ENCODE measurements around the gene HPCAL1. TPM values are rescaled to one million over a fixed set of nuclear protein-coding genes. Genes with fewer than 3 reads are reported as not detected.

The HPCAL1 gene
- total and polyA plus RNA-seq, 8 donors, result 22.1 to 32.7 (median 26.4) TPM

DNA sequence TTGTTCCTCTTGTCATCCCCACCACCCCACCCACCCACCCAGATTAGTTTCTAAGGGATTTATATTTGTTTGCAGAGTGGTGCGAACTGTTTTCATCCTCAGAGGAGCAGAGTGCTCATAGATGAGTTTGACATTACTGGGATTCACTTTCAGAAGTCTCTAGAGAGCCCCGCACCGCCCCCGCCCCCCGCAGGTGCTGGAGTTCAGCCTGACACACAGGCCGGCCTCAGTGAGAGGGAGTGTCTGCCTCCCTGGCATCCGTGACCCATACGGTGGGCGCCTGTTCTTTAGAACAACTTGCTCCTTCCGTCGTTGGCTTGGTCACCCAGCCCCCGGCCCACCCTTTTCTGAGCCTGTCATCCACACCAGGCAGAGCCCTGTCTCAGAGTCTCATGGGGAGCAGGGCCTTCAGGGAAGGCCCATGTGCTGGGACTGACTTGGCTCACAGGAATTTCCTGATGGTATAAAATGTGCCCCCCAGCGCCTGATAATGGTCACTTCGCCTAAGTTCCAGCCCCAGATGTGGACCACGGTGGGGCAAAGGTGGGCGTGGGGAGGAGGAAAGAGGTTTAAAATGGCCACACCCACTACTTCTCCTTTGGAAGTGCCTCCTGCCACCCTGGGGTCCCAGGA lies 44.3 kb downstream of the HPCAL1 start:
- DNase-seq (peak in 1 of 6 donors; percentile 60), FAIRE-seq (no peak), ATAC-seq (peak in 2 of 4 donors; percentile 6 to 9)
- Histone ChIP-seq H3K27me3 (no peaks in the 10 kb centered on the region), H3K4me1 (peaks cover 8 to 29% (median 21%) of the 10 kb centered on the region in 3 donors), H3K36me3 (no peaks in the 10 kb centered on the region), H3K27ac (peak overlapping the region; percentile 54 to 86 (median 72)), H3K4me3 (no peak overlapping the region), H3K9me3 (no peaks in the 10 kb centered on the region)
- intact Hi-C loops (cut with DNase I), result no loop called here
- TF ChIP-seq, protein P1, sequence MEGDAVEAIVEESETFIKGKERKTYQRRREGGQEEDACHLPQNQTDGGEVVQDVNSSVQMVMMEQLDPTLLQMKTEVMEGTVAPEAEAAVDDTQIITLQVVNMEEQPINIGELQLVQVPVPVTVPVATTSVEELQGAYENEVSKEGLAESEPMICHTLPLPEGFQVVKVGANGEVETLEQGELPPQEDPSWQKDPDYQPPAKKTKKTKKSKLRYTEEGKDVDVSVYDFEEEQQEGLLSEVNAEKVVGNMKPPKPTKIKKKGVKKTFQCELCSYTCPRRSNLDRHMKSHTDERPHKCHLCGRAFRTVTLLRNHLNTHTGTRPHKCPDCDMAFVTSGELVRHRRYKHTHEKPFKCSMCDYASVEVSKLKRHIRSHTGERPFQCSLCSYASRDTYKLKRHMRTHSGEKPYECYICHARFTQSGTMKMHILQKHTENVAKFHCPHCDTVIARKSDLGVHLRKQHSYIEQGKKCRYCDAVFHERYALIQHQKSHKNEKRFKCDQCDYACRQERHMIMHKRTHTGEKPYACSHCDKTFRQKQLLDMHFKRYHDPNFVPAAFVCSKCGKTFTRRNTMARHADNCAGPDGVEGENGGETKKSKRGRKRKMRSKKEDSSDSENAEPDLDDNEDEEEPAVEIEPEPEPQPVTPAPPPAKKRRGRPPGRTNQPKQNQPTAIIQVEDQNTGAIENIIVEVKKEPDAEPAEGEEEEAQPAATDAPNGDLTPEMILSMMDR (IDR thresholded peaks at IDR 0.05), result no peak
- WGBS, 2 donors, result 41 to 50% methylated on average over 16 of the region's 16 CpGs

DNA sequence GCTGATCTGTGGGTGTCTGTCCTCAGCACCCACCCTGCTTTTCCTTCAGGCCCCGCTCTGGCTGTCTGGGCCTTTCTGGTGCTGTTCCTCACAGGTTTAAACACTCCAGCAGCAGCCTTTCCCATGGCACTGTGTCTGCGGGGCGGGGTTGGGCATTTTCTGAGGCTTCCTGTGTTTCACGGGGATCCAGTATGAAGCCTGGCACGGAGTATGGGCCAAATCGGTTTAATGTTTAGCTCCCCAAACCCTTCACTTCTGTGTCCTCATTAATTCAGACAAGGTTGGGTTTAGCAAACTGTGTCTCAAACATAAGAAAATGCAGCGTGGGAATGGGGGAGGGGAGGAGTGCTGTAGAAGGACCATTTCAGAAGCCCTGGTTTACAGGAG lies 44.9 kb downstream of the HPCAL1 start:
- H3K27ac ChIP-seq, result peak overlapping the region; percentile 54 to 86 (median 72)
- ATAC-seq, result peak; percentile 69 to 90 (median 79)
- DNase-seq, result peak in 4 of 6 donors; percentile 58 to 72 (median 65)
- no peaks in the 10 kb centered on the region for H3K27me3 ChIP-seq
- H3K36me3 ChIP-seq, result no peaks in the 10 kb centered on the region
- no peaks in the 10 kb centered on the region for H3K9me3 ChIP-seq
- WGBS, 2 donors, result 9 to 19% methylated on average over 7 of the region's 7 CpGs
- intact Hi-C loops (cut with DNase I), result no loop called here
- FAIRE-seq, result no peak
- peaks cover 8 to 29% (median 21%) of the 10 kb centered on the region in 3 donors for H3K4me1 ChIP-seq
- H3K4me3 ChIP-seq, result no peak overlapping the region
- TF ChIP-seq, protein P1 (IDR thresholded peaks at IDR 0.05), result no peak

DNA sequence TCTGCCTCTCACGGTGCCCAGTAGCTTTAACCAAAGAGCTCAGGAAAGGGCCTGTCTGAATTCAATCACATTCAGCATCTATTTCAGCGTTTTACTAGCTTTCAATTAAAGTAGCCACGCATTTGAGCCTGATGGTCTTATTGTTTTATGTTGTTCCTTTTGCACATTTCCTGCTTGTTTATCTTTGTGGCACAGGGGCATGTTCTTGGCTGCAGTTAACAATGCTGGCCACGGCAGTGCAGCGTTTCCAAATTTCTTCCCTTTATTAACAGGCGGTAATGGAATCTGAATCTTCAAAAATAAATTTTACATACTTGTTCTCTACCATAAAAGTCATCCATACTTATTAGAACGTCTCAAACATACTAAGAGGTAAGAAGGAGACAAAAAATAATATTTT lies 46.2 kb downstream of the HPCAL1 start:
- Histone ChIP-seq H3K27ac (peak overlapping the region in 3 of 4 donors; percentile 12 to 50 (median 20)), H3K27me3 (no peaks in the 10 kb centered on the region), H3K9me3 (no peaks in the 10 kb centered on the region), H3K4me3 (no peak overlapping the region), H3K36me3 (no peaks in the 10 kb centered on the region), H3K4me1 (peaks cover 8 to 29% (median 20%) of the 10 kb centered on the region in 3 donors)
- TF ChIP-seq, protein P1 (IDR thresholded peaks at IDR 0.05), result no peak
- intact Hi-C loops (cut with DNase I), result no loop called here
- DNase-seq (no peak), FAIRE-seq (no peak), ATAC-seq (no peak)
- 48 to 53% methylated on average over 7 of the region's 7 CpGs for WGBS, 2 donors

GRCh38 chr2:10350761-10351160 lies 48.1 kb downstream of the HPCAL1 start:
- FAIRE-seq (no peak), ATAC-seq (peak in 1 of 4 donors; percentile 8), DNase-seq (no peak)
- Histone ChIP-seq H3K36me3 (no peaks in the 10 kb centered on the region), H3K9me3 (no peaks in the 10 kb centered on the region), H3K4me1 (peaks cover 6 to 27% (median 10%) of the 10 kb centered on the region in 3 donors), H3K4me3 (no peak overlapping the region), H3K27me3 (no peaks in the 10 kb centered on the region), H3K27ac (no peak overlapping the region)
- WGBS, 2 donors, result 76 to 91% methylated on average over 5 of the region's 5 CpGs
- intact Hi-C loops (cut with DNase I), result no loop called here
- TF ChIP-seq, protein P1 (IDR thresholded peaks at IDR 0.05), result no peak

DNA sequence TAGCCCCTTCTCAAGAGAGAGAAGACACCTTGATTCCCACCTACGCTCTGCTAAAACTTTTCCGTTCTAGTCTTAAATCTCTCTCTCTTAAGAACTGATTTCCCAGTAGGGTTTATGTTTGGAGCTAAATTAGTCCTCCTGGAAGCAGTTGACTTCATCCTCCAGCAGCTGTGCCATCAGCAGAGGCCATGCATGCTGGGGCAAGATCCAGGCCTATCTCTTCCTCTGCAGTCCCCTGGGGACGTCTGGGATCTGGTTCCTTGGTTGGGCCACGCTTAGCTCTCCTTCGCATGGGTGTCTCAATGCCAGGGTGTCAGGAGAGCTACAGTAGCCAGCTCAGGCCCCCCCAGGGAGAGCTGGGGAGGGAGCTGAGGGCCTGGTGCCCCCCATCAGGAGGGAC lies 49.7 kb downstream of the HPCAL1 start:
- Histone ChIP-seq H3K27me3 (no peaks in the 10 kb centered on the region), H3K9me3 (no peaks in the 10 kb centered on the region), H3K4me1 (peaks cover 17 to 29% (median 17%) of the 10 kb centered on the region in 3 donors), H3K36me3 (no peaks in the 10 kb centered on the region), H3K27ac (no peak overlapping the region), H3K4me3 (no peak overlapping the region)
- DNase-seq, result peak in 1 of 6 donors; percentile 22
- TF ChIP-seq, protein P1 (IDR thresholded peaks at IDR 0.05), result no peak
- intact Hi-C loops (cut with DNase I), result no loop called here
- no peak for ATAC-seq
- 90% methylated on average over 5 of the region's 5 CpGs for WGBS, 2 donors
- no peak for FAIRE-seq
